Measurements from ENCODE around the gene TTC27.

TTC27 gene

DNA sequence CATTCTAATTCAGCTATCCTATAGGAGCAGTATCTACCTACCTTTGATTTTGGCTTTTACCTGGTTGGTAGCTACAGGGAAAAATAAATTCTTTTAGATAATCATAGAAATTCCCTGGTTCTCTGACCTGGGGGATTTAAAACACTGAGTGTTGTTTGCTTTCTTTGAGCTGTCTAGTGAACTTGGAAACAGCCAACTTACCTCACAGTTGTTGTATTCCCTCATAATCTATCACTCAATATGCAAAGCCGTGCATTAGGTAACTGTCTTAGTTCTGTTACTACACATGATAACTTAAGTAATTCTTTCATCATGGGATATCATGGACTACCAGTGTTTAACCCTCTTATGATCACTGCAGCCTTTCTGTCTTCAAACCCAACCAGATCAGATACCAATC, 127.8 kb downstream of the TTC27 start:
- DNase-seq (ENCODE audit: low read depth in 2 of 2): no peak

DNA sequence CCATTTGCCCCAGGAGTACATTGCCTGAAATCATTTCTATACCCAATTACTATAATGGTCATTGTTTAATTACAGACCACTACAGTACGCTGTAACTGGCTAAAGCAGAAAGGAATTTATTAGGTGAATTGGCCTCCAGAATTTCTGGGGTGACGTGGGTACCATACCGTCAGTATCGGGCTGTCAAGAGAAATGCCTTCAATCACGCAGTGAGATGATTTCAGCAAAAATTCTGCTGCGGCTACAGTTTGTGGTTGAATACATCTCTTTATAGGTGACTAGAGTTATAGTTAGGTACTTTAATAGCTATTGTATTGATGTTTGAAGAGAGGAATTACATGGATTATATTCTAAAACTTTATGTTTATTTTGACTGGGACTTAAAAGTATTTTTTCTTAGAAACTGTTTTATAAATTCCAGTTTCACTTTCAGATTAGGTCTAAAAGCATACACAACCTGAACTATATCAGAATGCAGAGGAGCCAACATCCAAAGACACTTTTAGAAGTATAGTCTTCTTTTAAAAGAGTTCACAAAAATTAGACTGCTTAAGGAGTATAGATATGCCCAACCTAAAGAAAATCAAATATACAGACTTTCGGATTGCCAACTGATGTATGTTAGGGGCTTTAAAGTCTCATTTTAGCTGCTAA, 128.4 kb downstream of the TTC27 start:
- no peak for DNase-seq (ENCODE audit: low read depth in 2 of 2)

DNA sequence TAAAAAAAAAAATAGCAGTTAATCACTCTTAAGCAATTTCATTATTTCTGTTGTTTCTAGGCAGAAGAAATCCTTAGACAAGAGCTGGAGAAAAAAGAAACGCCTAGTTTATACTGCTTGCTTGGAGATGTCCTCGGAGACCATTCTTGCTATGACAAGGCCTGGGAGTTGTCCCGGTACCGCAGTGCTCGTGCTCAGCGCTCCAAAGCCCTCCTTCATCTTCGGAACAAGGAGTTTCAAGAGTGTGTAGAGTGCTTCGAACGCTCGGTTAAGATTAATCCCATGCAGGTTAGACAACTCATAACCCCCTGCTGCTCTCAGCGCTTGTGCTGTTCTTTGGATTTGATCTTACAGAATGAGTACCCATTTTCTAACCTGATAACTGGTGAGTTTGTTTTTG, 130.4 kb downstream of the TTC27 start:
- DNase-seq (ENCODE audit: low read depth in 2 of 2): no peak

DNA sequence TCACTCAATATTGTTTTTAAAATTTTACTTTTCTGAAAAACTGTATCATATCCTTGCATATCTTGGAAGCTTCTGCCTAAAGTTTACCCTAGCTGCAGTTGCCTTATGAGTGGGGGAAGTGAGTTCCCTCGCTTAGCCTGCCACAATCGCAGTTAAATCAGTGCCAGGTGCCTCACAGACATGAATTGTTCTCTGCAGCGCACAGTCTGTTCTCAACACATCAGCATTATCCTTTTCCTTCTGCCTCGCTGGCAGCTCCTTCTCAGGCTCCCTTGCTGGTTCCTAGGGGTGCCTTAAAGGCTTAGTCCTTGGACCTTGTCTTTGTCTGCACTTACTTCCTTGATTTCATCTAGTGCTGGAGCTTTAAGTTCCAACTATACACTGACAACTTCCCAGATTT, 132.8 kb downstream of the TTC27 start:
- DNase-seq (ENCODE audit: low read depth in 2 of 2): no peak

DNA sequence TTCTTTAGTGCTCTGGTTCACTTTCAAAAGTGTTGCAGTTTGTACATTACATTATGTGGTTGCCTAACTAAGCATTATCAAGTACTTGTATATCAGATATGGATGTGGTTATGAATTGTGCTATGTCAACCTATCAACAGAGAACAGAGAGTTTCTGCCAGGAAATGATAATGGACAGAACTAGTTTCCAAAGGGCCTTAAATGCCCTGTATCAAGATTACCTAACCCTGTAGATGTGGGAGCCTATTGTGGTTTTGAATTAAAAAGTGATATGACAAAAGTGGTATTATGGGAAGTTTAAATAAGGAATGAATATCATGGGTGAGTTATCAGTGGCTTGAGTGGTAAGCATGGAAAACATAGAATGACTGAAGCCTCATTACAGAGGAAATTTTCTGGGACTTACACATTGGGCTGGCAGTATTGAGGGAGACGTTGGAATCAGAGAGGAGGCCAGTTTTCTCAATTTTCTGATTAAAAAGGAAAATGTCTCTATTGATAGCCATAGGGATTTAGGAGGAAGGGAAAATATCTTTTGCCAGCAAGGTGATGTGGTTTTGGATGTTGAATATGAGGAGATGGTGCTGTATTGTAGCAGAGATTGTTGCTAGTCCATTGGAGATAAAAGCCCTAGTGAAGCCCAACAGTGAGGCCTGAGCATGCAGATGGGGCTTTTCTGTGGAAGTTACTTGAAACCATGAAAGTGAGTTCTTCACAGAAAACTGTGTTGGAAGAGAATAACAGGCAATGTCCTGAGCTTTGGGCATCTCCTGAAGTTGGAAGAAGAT, 140.7 kb downstream of the TTC27 start:
- DNase-seq (ENCODE audit: low read depth in 2 of 2): no peak

DNA sequence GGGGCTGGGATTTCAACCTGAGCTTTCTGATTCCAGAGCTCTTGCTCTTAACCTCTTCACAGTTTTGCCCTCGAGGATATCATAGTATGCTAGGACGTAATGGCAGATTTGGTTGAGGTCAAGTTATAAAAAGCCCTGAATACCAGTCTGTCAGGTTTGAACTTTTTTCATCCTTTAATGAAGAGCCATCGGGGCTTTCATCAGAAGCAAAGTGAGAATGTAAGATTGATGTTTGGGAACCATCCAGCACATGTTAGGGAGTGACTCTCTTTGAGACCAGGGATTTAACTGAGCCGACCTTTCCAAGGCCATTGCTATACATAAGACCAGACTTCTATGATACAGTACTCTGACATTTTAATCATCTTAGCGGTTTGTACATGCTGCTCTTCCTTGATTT, 142.5 kb downstream of the TTC27 start:
- no peak for DNase-seq (ENCODE audit: low read depth in 2 of 2)

DNA sequence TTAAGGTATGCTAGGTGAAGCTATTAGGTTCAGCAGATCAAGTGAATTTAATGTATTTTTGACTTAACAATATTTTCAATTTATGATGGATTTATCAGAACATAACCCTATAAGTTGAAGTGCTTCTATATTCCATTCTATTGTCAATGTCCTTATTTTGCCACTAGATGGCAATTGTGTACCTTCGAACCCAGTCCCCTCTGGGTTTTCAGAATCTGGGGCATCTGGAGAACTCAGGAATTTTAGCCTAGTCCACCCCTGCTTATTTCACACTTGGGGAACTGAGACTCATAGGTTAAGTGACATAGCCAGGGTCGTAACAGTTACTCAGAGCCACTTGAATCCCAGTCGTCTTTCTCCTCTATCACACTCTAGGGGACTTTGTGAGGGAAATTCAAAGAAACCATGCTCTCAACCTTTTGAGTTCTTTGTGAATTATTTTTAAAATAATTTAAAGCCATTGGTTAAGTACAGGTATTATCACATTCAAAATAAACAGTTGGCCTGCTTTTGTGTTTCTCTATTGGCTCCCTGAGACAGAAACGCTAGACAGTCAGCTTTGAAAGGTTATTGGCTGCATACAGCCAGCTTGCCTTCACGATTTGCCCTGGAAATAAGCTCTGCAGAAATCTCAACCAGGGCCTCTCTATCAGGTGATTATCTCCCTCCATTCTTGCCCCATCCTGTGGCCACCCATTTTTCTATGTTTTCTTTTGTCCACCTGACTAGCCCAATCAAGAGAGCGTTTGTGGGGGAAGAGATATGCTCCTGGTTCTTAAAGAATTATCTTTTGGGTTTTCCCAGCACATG, 145.0 kb downstream of the TTC27 start:
- DNase-seq (ENCODE audit: low read depth in 2 of 2): peak; percentile 35 to 55

DNA sequence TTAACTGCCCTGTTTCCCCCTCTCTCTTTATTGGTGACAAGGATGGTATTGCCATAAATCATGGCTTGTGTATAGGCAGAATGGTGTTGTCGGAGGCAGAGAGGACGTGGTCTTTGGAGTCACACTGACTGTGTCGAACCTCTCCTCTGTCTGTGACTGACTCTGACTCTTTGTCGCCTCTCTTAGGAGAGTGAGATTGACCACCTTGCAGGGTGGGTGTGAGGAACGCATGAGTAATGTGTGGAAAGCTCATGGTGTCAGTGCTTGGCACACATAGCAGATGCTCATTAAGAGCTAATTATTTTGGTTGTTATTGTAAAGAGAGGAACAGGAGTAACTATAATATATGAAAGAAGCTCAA, 145.6 kb downstream of the TTC27 start:
- no peak for DNase-seq (ENCODE audit: low read depth in 2 of 2)

DNA sequence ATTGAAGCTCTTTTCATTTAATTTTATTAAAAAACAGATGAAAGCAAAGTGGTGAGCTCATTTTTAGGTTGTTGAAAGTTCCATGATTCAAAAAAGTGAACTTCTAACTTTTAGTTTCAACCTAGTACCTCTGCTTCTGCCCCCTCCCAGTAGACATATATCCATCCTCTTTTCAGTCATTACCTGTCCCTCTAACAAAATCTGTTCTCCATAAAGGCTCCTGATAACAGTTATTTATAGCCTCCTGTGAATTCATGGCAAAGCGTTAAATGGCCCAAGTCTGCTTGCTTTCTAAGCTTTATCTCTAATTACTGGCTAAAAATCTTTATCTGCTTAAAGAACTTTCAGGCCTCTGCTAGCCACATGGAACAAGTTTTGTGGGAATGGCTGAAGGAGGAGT, 148.1 kb downstream of the TTC27 start:
- DNase-seq (ENCODE audit: low read depth in 2 of 2): no peak

DNA sequence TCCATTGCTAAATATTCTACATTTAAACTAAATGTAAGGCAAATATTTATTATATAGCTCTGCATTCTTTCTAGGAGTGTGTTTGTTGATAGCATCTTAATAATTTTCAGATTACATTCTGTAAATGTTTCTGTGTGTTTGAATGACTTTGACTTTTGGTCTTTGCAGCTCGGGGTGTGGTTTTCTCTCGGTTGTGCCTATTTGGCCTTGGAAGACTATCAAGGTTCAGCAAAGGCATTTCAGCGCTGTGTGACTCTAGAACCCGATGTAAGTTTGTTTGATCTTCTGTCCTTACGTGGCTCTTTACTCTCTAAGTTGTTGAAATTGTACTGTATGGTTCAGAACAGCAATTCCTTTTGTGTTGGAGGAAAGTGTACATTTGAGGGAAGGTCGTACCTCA, 149.9 kb downstream of the TTC27 start:
- no peak for DNase-seq (ENCODE audit: low read depth in 2 of 2)

DNA sequence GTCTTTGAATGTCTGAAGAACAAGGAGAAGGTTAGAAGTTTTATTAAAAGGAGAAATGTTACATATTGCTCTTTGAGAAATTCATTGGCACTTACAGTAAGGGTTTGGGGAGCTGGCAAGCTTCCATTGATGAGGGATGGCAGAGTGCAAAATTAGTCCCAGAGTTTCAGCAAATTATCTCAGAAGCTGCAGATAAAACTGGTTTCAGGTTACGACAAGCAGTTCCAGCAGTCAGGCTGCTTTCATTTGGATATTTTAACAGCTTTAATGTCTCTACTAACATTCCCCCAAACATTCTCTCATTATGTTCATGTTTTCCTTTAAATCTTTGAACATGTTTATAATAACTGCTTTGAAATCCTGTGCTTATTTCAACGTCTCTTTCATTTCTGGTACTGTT, 153.1 kb downstream of the TTC27 start:
- no peak for DNase-seq (ENCODE audit: low read depth in 2 of 2)

DNA sequence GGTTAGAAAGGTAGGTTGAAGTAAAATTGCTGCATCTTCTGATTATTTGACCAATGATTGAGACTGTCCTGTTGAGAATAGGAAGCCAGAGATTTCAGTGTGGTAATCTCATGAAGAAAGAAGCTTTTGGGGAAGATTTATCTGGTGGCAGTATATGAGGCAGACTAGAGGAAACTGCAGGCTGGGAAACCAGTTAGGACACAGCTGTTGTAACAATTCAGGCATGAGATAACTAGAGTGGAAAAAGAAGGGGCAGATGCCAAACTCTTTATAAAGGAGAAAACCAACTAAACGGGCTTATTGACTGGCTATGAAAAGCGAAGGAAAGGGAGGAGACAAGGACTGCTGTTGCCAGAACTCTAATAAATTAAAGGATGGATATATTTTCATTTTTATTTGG, 155.6 kb downstream of the TTC27 start:
- DNase-seq (ENCODE audit: low read depth in 2 of 2): no peak

DNA sequence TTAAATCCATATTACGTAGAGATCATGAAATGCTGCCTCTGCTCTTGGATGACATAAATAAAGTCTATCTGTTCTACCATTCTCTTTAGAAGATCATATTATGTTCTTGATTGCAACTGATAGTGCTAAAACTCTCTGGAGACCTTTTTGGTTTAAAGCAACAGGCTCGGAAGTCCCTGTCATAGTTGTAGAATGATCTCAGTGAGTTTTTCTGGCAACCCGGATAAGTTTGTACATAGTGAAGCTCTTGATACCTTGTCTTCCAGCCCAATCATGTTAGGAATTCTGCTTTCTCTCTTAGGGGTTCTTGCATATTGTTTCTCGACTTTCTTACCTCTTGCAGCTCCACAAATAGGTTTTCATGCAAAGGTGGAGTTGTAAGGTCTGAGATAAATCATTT, 156.1 kb downstream of the TTC27 start:
- no peak for DNase-seq (ENCODE audit: low read depth in 2 of 2)

DNA sequence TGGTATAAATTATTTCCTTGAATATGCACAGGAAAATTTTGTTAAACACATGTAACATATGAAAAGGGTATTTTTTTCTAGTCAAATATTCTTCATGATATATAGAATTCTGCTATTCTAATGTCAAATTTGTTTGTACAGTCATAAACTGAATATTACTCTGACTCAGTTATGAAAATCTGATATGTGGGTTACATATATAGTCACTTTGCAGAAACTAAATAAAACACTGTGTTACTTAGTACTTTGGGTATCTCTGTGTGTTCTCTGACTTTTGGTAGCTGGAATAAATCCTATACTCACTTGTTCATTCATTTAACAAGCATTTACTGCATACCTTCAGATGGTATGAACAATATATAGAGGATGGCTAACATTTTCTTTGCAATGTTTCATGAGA, 159.4 kb downstream of the TTC27 start:
- DNase-seq (ENCODE audit: low read depth in 2 of 2): no peak

DNA sequence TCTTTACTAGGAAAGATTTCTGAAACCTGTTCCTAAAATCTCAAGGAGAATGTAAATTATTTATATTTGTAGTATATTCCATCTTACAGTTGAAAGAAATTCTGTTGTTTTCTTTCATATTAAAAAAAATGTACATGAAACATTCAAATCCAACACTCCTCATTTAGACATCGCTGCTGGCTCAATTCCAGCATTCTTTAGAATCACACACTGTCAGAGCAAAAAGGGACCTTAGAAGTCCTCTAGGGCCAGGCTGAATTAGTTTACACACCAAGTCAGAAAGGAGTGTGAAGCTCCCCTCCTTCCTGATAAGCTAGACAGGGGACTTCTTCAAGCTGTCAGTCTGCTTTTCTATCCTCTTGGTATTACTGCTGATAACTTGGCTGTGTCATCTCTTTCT, 160.3 kb downstream of the TTC27 start:
- DNase-seq (ENCODE audit: low read depth in 2 of 2): no peak

DNA sequence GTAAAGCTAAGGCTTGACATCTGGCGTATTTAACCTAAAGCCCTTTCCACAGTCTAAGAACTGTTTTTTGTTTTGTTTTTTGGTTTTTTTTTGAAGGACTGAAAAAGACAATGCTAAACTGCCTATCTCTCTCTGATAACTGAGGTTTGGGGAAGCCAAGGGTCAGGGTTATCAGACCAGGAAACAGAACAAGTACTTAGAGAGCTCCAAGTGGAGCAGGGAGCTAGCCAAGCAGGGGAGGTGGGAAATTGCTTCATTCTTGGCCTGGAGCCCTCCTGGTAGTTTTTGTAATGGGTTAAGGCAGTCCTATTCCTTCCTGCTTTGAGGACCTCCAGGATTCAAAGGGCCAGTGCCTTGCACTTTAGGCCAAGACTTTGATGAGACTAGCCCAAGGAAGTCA, 164.6 kb downstream of the TTC27 start:
- DNase-seq (ENCODE audit: low read depth in 2 of 2): no peak

DNA sequence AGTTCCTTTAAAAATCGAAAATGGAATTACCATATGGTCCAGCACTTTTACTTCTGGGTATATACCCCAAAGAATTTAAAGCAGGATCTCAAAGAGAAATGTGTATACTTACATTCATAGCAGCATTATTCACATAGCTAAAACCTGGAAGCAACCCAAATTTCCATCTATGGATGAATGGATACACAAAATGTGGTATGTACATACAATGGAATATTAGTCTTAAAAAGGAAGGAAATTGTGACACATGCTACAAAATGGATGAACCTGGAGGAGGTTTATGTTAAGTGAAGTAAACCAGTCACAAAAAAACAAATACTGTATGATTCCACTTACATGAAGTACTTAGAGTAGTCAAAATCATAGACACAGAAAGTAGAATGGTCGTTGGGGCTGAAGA, 171.0 kb downstream of the TTC27 start:
- peak; percentile 49 to 52 for DNase-seq (ENCODE audit: low read depth in 2 of 2)

DNA sequence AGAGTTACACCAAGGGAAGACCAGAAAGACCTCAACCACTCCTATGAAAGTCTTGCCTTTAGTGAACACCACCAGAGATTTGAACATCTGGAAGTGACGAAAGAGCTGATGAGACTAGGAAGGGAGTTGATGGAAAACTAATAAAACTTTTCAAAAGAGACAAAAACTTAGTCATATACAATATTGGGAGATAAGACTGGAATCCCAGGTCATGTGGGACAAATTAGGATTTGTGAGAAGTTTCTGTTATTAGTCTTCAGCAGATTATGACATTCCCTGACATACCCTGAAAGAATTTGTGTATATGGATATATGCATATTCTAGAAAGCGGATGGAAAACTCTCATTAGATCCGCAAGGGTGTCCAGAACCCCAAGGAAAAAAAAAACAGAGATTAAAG, 173.9 kb downstream of the TTC27 start:
- no peak for DNase-seq (ENCODE audit: low read depth in 2 of 2)

DNA sequence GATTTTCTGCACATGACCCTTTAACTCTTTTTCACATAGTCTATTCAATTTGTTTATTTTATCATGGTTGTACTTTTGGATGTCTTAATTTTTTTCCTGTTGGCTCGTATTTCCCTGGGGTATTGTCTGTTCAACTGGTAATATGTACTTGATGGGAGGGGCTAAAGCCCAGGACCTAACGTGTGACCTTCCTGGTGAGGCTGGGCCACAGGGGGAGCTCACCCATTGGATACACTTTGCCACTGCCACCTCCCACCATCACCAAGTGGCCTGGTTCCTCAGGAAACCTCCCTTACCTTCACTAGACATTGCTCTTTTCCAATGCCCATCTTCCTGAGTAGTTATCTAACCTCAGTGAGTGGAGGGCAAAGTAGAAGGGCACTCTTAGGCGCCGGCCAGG, 175.0 kb downstream of the TTC27 start:
- no peak for DNase-seq (ENCODE audit: low read depth in 2 of 2)

DNA sequence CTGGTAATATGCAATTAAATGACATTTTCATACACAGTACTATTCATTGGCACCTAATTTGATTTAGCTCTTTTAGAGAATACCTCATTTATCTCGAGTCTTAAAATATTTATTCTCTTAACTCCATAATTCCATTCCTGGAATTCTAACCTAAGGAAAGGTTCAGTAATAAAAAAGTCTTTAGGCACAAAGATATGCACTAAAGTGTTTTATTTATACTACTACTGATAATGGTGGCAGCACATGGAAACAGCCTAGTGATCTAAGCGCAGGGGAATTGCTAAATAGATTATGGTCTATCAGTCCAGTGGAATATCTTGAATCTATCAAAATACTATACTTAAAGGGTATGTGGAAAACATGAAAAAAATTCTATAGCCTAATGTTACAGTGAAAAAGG, 176.4 kb downstream of the TTC27 start:
- DNase-seq (ENCODE audit: low read depth in 2 of 2): no peak

DNA sequence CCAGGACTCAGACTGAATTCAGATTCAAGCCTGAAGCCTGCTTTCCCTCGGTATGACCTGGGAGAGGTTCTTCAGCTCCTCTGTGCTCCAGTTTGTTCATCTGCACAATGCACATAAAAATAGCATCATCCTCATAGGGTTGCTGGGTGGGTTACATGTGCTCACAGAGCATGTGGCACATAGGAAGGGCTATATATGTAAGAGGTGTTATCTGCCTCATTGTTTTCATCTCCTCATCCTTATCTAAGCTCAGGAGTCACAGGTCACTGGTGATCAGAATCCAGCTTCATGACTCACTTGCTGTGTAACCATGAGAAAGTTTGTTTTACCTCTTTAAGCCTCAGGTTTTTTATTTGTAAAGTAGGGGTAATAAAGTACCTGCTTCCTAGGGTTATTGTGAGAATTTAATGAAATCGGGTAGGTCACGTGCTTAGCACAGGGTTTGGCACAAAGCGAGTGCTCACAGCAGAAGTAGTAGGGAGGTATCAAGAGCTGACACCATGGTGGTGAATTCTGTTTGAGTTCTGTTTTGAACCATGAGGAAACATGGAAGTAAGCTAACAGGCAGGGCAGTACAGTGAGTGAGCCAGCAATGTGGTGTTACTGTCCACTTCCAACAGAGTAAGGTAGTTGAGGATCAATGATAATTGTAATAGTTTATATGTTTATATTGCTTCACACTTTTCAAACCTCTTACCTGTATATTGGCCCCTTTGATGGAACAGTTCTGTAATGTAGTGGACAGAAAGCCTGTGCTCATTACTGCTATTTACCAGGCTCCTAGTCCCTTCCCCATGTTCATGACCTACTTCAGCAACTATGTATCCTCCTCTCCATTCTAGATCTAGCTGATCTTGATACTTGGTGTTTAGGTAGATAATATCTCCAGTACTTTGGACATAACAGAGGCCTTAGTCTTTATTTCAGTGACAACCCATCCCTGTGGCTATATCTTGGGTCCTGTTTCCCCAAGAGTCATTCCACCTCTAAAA, 177.6 kb downstream of the TTC27 start:
- no peak for DNase-seq (ENCODE audit: low read depth in 2 of 2)

DNA sequence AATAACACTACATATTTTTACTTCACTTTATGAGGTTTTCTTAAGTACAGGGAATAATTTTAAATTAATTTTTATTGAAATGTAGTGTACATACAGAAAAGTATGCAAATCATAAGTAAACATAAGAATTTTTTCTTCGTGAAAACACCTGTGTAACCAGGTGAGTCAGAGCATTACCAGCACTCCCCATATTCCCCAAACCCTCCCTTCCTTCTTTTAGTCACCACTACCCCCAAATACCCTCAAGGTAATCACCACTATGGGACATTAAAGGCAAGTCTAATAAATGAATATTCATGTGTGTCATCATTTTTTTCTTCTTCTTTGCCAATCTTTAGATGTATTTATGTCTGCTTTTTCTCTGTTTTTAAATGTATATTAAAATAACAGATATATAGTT, 179.0 kb downstream of the TTC27 start:
- DNase-seq (ENCODE audit: low read depth in 2 of 2): no peak
